ENCODE results near the gene NR2E3.
"Not testable (repeated sequence)": the region's sequence is repeated elsewhere in the genome, so short reads cannot be mapped to it uniquely, and the experiment has no call there.

NR2E3 gene

GRCh38 chr15:71820127-71820526 lies 9.8 kb downstream of the NR2E3 start:
- peaks cover 37% of the 10 kb centered on the region for H3K9me3 Mint-ChIP-seq

GRCh38 chr15:71821547-71822129 lies 11.3 kb downstream of the NR2E3 start:
- Mint-ChIP-seq H3K27me3 (ENCODE audit: low read depth) (no peaks in the 10 kb centered on the region), H3K9me3 (peaks cover 39% of the 10 kb centered on the region)

More at GRCh38 chr15:71820127-71820526, 9.8 kb downstream of the NR2E3 start:
- H3K36me3 Mint-ChIP-seq (ENCODE audit: low read depth): no peaks in the 10 kb centered on the region
- no peak overlapping the region for H3K27ac Mint-ChIP-seq
- no peak overlapping the region for H3K4me3 Mint-ChIP-seq
- no peaks in the 10 kb centered on the region for H3K27me3 Mint-ChIP-seq (ENCODE audit: low read depth)
- no peaks in the 10 kb centered on the region for H3K4me1 Mint-ChIP-seq (ENCODE audit: low read depth)

DNA sequence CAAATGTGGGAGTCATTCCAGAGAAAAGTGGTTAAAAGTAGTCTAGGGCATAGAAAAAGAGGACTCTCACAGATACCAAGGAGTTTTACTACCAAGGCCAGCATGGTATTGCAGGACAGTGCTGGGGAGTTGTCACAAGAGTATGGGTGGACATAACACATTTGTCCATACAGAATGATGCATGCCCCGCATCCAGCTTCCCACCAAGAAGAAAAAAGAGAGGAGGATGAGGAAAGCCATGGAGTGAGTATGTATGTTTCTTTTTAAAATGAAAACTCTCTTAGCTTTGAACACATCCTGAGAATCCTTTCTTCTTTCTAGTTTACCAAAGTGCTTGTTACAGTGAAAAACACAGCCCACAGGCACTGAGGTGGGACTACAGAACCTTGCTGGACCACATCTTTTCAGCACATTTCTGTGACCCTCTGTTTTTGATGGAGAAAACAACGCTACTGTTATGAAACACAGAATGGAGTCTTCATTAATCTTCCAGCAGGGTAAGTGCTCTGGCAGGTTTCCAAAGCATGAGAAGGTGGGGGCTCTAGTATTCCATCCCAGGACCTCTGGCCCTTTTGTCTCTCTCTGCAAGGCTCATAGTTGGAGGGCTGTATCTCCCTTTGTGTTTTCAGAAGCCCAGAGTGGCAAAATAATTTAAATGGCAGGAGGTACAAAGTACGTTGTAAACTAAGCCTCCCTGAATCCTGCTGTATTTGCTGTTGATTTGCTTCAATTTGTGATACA lies 12.7 kb downstream of the NR2E3 start:
- H3K27me3 Mint-ChIP-seq (ENCODE audit: low read depth): no peaks in the 10 kb centered on the region
- no peaks in the 10 kb centered on the region for H3K4me1 Mint-ChIP-seq (ENCODE audit: low read depth)
- peaks cover 6% of the 10 kb centered on the region for H3K36me3 Mint-ChIP-seq (ENCODE audit: low read depth)
- no peak overlapping the region for H3K4me3 Mint-ChIP-seq
- H3K9me3 Mint-ChIP-seq: peaks cover 39% of the 10 kb centered on the region
- H3K27ac Mint-ChIP-seq: no peak overlapping the region

More at GRCh38 chr15:71821547-71822129, 11.3 kb downstream of the NR2E3 start:
- Mint-ChIP-seq H3K36me3 (ENCODE audit: low read depth) (peaks cover under 1% of the 10 kb centered on the region), H3K4me1 (ENCODE audit: low read depth) (no peaks in the 10 kb centered on the region), H3K27ac (no peak overlapping the region), H3K4me3 (no peak overlapping the region)

DNA sequence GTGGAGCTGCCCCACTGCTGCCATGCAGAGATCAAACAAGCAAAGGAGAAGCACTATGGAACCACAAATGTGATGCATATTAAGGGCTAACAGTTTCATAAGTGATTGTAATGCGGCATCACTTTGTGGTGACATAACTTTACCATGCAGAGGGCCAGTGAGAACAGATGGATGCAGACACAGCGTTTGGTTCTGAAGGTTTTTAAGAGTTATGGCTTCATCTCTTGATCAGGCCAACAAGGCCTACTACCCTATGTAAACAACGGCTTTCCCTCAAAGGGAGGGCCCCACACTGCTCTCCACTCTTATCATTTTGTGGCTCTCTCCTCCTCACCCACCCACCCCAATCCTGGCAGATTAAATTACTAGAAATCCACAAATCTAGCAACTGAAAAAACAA lies 13.4 kb downstream of the NR2E3 start:
- H3K27ac Mint-ChIP-seq: no peak overlapping the region
- peaks cover 6% of the 10 kb centered on the region for H3K36me3 Mint-ChIP-seq (ENCODE audit: low read depth)
- no peaks in the 10 kb centered on the region for H3K4me1 Mint-ChIP-seq (ENCODE audit: low read depth)
- no peaks in the 10 kb centered on the region for H3K27me3 Mint-ChIP-seq (ENCODE audit: low read depth)
- no peak overlapping the region for H3K4me3 Mint-ChIP-seq
- peaks cover 39% of the 10 kb centered on the region for H3K9me3 Mint-ChIP-seq

- no peak overlapping the region for H3K4me3 Mint-ChIP-seq
- no peaks in the 10 kb centered on the region for H3K4me1 Mint-ChIP-seq (ENCODE audit: low read depth)
- H3K9me3 Mint-ChIP-seq: peaks cover 36% of the 10 kb centered on the region
- H3K27ac Mint-ChIP-seq: no peak overlapping the region
- H3K27me3 Mint-ChIP-seq (ENCODE audit: low read depth): no peaks in the 10 kb centered on the region
- H3K36me3 Mint-ChIP-seq (ENCODE audit: low read depth): peaks cover 6% of the 10 kb centered on the region
Measured at GRCh38 chr15:71825021-71825730, 14.8 kb downstream of the NR2E3 start.

GRCh38 chr15:71826196-71826595 lies 15.8 kb downstream of the NR2E3 start:
- H3K27ac Mint-ChIP-seq: no peak overlapping the region
- no peak overlapping the region for H3K4me3 Mint-ChIP-seq
- H3K4me1 Mint-ChIP-seq (ENCODE audit: low read depth): no peaks in the 10 kb centered on the region
- H3K27me3 Mint-ChIP-seq (ENCODE audit: low read depth): no peaks in the 10 kb centered on the region
- H3K9me3 Mint-ChIP-seq: peaks cover 28% of the 10 kb centered on the region
- peaks cover 6% of the 10 kb centered on the region for H3K36me3 Mint-ChIP-seq (ENCODE audit: low read depth)

GRCh38 chr15:71830981-71831380 lies 20.6 kb downstream of the NR2E3 start:
- Mint-ChIP-seq H3K9me3 (no peaks in the 10 kb centered on the region), H3K4me1 (ENCODE audit: low read depth) (no peaks in the 10 kb centered on the region), H3K36me3 (ENCODE audit: low read depth) (peaks cover 6% of the 10 kb centered on the region)

DNA sequence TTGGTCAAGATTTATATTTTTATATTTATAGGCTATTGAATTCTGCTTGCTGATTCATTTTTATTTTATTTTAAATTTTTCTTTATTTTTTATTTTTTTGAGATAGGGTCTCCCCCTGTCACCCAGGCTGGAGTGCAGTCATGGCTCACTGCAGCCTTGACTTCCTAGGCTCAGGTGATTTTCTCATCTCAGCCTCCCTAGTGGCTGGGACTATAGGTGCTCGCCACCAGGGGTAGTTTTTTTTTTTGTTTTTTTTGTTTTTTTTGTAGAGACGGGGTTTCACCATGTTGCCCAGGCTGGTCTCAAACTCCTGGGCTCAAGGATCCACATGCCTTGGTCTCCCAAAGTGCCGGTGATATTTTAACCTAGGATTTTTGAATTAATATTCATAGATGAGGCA lies 31.2 kb downstream of the NR2E3 start:
- Mint-ChIP-seq H3K9me3 (no peaks in the 10 kb centered on the region), H3K27ac (no peak overlapping the region), H3K27me3 (ENCODE audit: low read depth) (no peaks in the 10 kb centered on the region), H3K4me3 (no peak overlapping the region), H3K4me1 (ENCODE audit: low read depth) (no peaks in the 10 kb centered on the region), H3K36me3 (ENCODE audit: low read depth) (peaks cover 2% of the 10 kb centered on the region)

More at GRCh38 chr15:71830981-71831380, 20.6 kb downstream of the NR2E3 start:
- no peak overlapping the region for H3K27ac Mint-ChIP-seq
- H3K27me3 Mint-ChIP-seq (ENCODE audit: low read depth): no peaks in the 10 kb centered on the region
- no peak overlapping the region for H3K4me3 Mint-ChIP-seq

DNA sequence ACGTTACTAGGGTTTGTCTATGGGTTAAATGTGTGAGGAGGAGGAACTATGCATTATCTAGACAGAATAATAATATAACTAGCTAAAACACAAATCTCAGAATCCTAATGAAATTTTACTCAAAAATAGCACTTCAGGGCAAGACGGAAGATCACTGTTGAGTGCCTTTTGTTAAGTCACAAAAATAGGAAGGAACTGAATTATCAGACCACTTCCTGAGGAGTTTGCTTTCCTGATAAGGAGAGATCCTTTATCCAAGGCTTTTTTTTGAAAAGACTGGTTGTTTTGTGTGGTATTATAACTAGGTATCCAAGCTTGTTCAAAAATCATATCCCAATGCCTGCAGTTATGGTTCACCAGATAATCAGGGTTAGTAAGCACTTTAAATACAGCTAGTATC lies 34.6 kb downstream of the NR2E3 start:
- Mint-ChIP-seq H3K27ac (no peak overlapping the region), H3K9me3 (no peaks in the 10 kb centered on the region), H3K4me3 (no peak overlapping the region), H3K27me3 (ENCODE audit: low read depth) (no peaks in the 10 kb centered on the region), H3K36me3 (ENCODE audit: low read depth) (peaks cover 6% of the 10 kb centered on the region), H3K4me1 (ENCODE audit: low read depth) (no peaks in the 10 kb centered on the region)

DNA sequence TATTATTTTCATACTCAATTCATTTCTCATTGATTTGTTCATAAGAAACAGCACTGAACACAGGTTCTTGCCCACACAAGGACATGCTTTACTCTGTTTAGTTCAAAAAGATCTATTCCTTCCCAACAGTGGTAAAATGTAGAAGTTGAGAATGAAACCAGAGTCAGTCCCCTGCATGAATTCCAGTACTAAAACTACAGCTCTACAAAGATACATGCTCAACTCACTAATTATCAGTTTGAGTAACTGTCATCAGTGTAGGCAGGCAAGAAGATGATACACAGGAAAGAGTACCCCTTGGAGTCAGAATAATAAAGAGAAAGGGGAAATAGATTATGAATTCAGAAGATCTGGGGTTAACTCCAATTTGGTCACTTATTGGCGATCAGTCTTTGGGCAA lies 43.2 kb downstream of the NR2E3 start:
- Mint-ChIP-seq H3K27ac (no peak overlapping the region), H3K9me3 (no peaks in the 10 kb centered on the region), H3K27me3 (ENCODE audit: low read depth) (no peaks in the 10 kb centered on the region), H3K4me1 (ENCODE audit: low read depth) (no peaks in the 10 kb centered on the region), H3K4me3 (no peak overlapping the region), H3K36me3 (ENCODE audit: low read depth) (peaks cover 2% of the 10 kb centered on the region)

- not testable (repeated sequence) for H3K27ac Mint-ChIP-seq; H3K4me3 Mint-ChIP-seq; H3K27me3 Mint-ChIP-seq (ENCODE audit: low read depth); H3K9me3 Mint-ChIP-seq; H3K4me1 Mint-ChIP-seq (ENCODE audit: low read depth); H3K36me3 Mint-ChIP-seq (ENCODE audit: low read depth)
Measured at GRCh38 chr15:71858232-71858631, 47.9 kb downstream of the NR2E3 start.

Data from T-helper 1 cell treated with Interleukin-12 subunit alpha and Interleukin-12 subunit beta and Interleukin-4 antibody, amounts not matched to agents 30 μg/mL and 1 μg/mL, for 36 hours (primary cell).